ENCODE data around the gene EGR4.
"Not testable (repeated sequence)": the region's sequence is repeated elsewhere in the genome, so short reads cannot be mapped to it uniquely, and the experiment has no call there.

The EGR4 gene

DNA sequence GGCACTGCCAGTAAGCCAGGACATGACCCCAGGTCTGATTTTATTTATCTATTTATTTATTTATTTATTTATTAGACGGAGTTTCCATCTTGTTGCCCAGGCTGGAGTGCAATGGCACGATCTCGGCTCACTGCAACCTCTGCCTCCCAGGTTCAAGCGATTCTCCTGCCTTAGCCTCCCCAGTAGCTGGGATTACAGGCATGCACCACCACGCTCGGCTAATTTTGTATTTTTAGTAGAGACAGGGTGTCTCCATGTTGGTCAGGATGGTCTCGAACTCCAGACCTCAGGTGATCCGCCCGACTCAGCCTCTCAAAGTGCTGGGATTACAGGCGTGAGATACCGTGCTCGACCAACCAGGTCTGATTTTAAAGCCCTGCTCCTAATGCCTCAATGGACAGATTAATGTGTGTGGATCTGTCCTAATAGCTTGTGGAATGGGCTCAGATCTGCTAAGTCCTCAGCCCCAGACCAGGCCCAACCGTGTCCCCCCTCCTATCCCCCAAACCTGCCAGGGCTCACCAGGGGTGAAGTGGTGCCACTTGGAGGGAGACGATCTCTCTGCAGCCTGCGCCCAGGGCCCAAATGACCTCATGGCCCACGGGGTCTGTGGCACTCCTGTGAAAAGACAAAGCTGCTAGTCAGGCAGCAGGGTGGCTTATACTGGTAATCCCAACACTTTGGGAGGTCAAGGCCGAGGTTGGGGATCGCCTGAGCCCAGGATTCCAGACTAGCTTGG, 30.5 kb downstream of the EGR4 start:
- DNase-seq = not testable (repeated sequence)

DNA sequence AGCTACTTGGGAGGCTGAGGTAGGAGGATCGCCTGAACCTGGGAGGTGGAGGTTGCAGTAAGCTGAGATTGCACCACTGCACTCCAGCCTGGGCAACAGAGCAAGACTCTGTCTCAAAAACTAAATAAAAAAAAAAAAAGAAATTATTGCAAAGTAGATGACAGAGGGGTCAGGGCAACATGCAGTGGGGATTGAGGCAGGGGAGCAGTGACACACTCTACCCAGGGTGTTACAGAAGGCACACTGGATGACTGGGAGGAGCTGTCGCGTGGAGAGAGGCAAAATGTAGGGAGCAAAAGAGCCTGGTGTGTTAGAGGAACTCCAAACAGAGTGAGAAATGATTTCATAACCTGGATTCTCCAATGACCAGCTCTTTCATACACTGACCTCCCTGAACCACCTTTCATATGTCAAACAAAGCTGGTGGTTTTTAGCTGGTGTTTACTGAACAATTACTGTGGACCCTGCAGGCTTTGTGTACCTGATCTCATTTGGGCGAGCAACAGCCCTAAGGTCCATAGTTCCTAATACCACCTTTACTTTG, 31.2 kb downstream of the EGR4 start:
- DNase-seq = no peak

DNA sequence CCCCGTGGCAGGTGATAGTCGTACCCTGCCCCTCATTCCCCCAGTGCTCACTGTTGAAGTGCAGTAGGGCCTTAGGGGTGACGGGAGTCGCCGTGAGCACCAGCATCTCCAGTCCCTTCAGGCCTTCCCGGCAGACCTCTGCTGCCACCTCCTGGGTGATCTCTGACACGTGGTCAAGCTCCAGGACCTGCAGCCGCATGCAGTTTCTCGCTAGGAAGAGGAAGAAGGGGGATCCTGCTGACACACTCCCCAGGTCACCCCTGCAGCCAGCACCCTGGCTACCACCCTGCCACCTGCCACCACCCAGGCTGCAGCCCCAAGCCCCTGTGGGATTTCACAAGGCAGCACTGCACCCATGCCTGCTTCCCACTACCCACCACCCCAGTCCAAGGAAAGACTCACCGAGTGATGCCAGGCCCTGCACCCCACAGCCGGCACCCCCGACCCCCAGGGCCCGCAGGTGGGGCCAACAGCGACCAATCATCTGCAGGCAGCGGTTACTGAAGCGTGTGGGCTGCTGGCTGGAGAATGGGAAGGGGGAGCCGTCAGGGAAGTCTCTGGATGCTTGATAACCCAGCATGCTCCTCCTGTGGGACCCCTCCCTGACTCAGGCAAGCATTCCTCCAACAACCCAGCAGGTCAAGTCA, 32.9 kb downstream of the EGR4 start:
- no peak for DNase-seq

DNA sequence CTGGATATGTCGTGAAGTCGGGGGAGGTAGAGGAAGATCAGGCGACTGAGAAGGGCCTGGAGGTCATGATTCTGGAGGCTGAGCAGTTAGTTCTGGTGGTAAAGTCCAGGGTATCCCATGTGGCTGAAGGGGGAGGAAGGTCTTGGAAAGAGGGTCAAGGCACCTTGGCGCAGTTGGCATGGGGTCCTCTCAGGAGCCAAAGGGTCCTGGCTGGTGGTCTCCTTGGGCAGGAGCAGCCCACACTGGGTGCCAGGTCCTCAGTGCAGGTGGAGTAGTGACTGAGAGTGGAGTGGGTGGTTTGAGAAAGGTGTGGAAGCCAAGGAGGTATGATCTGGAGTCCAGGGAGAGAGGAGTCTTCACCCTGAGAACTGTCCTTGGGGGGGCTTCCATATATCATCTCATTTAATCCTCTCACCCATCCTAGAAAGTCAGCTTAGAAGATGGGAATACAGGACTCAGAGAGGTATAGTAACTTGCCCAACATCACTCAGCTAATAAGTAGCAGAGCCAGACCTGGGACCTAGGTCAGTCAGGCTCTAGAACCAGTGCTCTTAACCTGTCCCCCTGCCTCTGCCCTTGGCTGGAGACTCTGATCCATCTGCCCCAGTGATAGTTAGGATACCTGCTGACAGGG, 33.5 kb downstream of the EGR4 start:
- DNase-seq = no peak

DNA sequence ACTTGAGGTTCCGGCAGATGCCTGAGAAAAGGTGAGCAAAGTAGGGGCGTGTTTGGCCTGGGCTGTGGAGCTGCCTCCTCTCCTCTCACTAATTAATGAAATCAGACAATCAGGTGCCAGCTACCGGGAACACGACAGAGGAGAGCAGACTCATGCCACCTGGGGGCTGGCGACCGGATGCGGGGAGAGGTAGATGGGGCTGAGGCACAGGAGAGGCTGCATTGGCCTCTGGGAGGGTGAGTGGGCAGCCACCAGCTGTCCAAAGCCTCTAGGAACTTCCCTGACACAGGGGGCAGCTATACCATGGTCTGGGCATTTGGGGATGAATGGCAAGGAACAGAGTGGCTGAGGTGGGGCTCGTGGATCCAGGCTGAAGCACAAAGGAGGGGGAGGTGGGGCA, 34.1 kb downstream of the EGR4 start:
- DNase-seq = no peak

DNA sequence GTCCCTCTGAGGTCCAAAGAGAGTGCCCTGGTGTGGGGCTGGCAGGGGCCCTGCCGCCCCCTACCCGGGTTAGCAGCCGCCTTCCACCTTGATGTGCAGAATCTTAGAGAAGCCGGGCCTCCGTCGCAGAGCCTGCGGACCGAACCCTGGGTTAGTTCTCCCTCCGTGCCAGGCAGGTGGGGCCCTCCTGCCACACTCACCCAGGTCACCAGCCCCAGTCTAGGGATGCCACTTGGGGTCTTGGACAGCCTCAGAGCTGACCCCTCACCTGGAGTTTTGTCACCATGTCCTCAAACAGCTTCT, 34.5 kb downstream of the EGR4 start:
- no peak for DNase-seq

DNA sequence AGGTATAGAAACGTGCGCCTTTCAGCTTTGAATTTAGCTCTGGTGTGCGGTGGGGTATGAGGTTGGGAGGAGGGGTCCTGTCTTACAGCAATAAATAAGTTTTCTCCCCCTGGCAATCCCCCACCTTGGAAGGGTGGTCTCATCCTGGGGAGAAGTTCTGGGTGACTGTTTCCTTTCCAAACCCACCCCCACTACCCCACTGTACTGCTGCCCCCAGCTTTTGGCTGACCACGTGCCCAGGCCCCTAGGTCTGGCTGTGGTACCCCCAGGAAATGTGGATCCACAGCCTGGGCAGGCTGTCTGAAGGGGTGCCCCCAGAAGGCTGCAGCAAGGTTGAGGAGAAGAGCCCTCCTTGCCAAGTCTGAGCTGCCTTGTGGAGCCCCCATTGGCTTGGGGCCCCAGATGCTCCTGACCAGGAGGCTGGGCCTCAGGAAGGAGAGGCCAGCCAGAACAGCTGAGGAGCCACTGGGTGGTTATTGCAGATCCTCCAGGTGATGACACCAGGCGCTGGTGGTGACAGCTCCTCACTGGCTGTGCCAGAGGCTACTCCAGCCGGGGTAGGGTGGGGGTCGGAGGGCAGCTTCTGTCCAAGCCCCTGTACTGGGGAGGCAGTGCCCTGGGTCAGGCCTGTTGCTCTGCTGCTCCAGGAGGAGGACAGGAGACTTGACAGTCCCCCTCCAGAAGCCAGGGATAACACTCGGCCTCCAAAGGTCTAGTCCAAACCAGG, 35.0 kb downstream of the EGR4 start:
- no peak for DNase-seq

DNA sequence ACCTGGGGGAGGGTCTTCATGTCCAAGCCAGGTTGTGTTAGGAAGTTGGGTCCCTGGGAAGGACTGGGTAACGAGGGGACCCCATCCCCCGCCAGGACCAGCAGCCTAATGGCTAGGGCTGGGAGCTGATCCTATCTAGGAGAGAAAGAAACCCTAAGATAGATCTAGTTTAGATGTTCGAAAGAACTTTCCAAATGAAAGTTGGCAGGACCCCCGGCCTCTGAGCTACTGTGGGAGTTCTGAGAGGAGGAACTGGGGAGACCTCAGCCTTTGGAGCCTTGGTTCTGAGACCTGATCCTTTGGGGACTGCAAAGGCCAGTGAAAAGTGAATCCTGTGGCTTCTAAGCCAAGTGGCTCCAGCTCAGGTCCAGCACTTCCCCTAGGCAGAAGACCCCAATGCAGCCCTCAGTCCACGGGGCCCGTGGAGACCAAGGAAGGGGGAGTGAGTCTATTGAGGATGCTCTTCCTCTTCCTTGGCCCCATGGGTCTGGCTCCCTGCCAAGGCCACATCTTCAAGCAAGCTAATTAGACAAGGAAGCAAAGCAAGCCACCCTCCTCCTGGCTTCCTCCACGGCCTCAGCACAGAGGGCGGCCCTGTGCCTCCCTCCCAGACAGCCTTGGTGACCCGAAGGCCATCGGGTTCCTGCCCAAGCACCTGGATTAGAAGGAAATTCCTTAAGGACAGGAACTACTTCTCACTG, 35.8 kb downstream of the EGR4 start:
- no peak for DNase-seq

DNA sequence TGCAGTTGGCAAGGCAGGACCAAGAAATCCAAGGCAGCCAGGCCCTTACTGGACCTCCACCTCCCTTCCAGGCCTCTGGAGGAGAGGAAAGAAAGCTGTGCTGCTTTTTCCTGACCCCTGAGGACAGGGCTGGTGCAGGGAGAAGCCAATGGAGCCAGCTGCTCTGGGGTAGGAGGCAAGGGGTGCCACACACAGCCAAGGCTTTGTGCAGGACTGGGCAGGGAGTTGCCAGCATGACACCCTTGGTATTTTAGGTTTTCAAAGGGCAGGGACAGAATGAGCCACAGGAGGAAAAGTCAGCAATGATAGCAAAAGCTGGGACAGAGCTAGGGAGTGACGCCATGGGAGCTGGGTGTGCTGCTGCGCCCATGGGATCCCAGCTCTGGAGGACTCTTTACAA, 36.3 kb downstream of the EGR4 start:
- no peak for DNase-seq

DNA sequence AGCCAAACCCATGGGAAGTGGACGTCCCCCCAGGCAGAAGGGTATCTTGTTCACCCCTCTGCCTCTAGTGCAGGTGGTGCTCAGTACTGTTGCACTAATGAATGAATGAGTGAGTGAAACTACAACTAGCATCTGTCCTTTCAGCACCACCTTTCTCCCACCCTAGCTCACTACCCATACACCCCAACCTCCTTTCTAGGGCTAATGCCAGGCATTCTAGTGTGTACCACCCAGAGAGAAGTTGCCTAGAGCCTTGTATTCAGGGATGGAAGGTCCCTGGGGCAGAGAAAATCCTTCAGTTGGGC, 36.8 kb downstream of the EGR4 start:
- no peak for DNase-seq

DNA sequence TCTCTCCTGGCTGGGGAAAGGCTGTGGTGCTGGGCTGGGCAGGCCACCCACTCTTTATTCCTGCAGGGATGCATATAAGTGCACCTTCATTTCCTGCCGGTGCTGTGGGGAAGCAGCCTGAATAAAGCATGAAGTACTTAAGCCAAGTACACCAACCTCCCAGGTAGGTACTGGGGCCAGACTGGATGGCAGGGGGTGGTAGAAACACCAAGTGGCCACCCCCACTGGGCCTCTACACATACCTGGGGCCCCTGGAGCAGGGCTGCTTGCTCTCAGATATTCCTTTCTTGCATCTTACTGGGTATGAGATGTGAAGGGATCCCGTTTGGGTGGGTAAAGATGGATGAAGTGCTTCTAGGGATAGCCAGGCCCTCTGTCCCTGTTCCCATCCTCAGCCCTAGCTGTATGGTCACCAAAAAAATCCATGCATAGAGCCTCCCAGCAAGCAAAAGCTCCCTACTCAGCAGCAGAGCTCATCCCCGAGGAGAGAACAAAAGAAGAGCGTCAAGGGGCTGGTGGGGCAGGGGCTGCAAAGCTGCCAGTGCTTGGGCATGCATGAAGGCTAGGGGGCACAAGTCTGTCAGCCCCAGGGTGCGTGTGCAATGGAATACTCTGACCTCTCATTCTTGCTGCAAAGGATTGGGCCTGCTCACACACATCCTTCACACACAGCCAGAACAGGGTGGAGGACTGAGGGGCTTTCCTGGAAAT, 37.3 kb downstream of the EGR4 start:
- DNase-seq = no peak

DNA sequence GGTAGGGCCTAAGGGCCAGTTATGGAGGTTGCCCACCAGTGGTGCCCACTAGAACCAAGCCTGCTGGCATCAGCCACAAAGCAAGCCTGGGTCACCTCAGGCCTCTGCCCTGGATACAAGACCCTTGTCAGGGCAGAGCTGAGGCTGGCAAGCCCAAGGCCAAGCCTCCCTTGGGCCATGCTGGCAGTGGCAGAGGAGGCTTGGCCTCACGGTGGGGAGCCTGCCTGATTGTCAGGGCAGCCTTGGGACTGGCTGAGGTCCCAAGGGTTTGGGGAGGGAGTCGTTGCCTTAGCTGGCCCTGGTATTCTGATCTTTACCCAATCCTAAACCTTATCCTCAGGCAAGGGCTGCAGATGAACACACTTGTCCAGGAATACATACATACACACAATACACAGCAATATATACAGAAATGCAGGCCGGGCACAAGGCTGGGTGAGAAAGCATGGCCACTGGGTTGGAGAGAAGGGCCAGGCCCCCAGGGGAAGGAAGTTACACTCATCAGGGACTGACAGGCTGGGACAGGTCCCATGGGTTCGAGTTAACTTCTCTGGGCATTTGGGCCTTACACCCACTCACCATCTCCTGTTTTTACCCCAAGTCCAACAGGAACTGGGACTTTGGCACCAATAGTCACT, 38.2 kb downstream of the EGR4 start:
- no peak for DNase-seq

DNA sequence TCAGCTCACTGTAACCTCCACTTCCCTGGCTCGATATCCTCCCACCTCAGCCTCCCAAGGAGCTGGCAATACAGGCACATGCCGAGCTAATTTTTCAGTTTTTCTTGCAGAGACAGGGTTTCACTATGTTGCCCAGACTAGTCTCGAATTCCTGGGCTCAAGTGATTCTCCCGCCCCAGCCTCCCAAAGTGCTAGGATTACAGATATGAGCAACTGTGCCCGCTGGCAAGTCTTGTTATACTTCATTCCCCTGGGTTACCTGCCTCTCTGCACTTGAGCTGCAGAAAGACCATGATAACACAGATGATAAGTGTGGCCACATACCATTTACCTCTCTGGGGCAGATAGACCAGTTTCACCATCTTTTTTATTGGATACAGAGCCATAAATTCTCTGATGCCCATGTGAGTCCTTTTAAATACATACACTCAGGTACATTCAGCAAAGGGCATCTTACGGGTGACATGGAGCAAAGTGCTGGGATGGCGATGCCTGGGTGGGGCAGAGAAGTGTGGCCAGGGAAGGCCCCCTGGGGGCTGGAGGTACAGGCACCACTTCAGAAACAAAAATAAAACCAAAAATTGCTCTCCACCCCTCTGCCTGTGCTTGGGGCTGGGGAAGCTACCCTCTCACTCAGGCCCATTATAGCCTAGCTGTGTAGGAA, 38.9 kb downstream of the EGR4 start:
- no peak for DNase-seq

DNA sequence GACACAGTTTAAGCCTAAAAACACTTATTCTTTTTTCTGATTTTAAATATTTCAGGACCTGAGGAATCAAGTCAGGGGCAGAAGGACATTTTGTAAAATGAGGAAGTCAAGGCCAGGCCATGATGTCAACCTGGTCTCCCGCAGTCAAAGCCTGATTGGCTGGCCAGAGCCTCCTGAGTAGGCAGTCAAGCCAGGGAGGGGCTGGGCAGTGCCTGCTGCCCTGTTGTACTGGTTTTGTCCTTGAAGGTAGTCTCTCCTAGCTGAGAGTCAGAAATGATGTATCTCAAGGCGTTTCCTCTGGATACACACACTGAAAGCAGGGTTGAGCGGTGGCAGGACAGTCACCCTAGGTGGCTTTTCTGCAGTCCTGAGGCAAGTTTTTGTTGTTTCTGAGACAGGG, 39.4 kb downstream of the EGR4 start:
- no peak for DNase-seq

DNA sequence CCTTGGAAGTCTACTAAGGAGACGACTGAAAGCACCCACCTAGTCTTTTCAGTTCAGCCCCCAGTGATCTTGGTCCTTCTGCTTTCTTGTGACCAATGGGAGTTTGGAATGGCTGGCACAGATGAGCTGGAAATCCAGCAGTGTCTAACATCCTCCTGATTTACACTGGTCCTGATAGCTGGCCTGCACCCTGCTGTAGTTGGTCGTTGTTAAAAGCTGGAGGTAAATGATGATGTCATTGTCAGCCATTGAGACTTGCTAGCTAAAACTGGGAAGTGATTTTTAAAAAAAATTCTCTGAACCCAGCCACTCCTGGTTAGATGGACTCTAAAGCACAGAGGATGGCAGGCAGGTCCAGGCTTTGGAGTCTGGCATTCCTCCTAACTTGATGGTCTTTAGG, 39.9 kb downstream of the EGR4 start:
- no peak for DNase-seq

DNA sequence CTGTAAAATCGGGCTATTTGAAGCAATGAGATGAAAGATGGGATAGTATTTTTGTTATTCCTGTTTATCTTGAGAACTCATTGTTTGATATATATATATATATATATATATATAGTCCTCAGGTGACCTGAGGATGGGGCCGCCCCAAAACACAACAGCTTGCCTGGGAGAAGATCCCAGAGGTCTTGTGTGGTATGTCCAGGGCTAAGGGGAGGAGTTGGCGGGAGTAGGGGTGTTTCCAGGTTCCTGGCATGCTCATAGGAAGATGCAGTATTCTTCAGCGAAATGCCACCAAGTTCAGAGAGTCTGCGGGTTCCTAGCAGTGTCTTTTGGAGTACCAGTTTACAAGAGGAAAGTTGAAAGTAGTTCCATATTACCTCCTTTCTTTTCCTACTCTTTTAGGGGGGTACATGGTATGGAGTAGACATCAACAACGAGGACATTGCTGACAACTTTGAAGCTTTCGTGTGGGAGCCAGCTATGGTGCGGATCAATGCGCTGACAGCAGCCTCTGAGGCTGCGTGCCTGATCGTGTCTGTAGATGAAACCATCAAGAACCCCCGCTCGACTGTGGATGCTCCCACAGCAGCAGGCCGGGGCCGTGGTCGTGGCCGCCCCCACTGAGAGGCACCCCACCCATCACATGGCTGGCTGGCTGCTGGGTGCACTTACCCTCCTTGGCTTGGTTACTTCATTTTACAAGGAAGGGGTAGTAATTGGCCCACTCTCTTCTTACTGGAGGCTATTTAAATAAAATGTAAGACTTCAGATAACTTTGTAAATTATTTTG, 40.9 kb downstream of the EGR4 start:
- no peak for DNase-seq

DNA sequence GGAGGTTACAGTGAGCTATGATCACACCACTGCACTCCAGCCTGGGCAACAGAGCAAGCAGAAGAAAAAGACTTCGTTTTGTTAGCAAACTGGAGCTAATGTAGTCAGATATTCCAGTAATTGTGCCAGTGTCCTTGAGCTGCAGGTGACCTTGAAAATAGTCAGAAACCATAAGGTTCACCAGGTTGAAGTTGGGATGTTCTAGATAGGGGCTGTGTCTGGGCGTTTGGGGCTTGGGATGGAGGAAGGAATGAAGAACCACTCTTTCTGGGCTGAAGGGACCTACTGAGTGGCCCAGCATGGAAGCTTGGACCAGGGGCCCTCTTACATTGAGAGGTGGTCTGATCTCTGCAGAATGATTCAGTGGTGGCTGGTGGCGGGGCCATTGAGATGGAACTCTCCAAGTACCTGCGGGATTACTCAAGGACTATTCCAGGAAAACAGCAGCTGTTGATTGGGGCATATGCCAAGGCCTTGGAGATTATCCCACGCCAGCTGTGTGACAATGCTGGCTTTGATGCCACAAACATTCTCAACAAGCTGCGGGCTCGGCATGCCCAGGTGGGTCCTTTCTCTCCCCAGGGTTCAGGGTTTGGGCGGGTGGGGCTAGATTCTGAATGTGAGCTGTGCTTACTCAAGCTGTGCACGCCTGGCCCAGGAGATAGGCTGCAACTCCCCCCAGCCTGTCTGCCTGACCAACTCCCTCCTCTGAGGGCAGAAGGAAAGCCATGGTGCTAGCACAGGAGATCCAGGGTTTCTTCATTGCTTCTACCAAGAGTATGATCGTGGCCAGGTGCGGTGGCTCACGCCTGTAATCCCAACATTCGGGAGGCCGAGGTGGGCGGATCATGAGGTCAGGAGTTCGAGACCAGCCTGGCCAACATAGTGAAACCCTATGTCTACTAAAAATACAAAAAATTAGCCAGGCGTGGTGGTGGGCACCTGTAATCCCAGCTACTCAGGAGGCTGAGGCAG, 42.2 kb downstream of the EGR4 start:
- DNase-seq = no peak

DNA sequence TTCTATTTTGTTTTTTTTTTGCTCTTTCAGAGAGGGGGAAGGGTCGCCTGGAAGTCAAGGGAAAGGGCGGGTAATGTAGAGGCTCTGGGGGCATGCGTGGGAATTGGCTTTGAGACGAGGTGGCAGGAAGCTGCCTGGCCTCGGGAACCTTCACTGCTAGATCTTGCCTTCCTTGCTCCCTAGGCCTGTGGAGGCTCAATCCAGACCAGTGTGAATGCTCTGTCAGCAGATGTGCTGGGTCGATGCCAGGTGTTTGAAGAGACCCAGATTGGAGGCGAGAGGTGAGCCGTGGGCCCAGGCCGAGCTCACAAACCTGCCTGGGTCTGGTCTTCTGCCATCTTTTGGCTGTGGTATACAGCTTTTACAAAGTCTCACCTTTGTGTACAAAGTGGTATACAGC, 43.7 kb downstream of the EGR4 start:
- no peak for DNase-seq

DNA sequence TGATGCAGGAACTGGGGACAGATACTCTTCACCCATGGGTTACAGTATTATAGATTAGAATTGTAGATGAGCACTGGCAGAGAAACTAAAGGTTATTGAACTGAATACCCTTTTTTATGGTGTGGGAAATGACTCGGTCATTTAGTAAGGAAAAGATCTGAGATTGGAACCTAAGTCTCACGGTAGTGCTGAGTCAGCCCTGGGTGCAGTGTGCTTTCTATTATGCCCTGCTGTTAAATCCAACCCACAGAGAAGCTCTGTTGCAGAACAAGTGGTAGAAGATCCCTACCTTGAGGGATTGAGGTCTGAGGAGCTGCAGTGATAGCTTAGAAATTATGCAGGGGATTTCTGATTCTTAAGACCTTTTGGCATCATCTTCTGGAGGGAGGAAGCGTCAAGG, 46.5 kb downstream of the EGR4 start:
- DNase-seq = no peak
